ENCODE results near the gene LRRC4B.
"Not testable (repeated sequence)": the region's sequence is repeated elsewhere in the genome, so short reads cannot be mapped to it uniquely, and the experiment has no call there.

The LRRC4B gene, protein sequence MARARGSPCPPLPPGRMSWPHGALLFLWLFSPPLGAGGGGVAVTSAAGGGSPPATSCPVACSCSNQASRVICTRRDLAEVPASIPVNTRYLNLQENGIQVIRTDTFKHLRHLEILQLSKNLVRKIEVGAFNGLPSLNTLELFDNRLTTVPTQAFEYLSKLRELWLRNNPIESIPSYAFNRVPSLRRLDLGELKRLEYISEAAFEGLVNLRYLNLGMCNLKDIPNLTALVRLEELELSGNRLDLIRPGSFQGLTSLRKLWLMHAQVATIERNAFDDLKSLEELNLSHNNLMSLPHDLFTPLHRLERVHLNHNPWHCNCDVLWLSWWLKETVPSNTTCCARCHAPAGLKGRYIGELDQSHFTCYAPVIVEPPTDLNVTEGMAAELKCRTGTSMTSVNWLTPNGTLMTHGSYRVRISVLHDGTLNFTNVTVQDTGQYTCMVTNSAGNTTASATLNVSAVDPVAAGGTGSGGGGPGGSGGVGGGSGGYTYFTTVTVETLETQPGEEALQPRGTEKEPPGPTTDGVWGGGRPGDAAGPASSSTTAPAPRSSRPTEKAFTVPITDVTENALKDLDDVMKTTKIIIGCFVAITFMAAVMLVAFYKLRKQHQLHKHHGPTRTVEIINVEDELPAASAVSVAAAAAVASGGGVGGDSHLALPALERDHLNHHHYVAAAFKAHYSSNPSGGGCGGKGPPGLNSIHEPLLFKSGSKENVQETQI

DNA sequence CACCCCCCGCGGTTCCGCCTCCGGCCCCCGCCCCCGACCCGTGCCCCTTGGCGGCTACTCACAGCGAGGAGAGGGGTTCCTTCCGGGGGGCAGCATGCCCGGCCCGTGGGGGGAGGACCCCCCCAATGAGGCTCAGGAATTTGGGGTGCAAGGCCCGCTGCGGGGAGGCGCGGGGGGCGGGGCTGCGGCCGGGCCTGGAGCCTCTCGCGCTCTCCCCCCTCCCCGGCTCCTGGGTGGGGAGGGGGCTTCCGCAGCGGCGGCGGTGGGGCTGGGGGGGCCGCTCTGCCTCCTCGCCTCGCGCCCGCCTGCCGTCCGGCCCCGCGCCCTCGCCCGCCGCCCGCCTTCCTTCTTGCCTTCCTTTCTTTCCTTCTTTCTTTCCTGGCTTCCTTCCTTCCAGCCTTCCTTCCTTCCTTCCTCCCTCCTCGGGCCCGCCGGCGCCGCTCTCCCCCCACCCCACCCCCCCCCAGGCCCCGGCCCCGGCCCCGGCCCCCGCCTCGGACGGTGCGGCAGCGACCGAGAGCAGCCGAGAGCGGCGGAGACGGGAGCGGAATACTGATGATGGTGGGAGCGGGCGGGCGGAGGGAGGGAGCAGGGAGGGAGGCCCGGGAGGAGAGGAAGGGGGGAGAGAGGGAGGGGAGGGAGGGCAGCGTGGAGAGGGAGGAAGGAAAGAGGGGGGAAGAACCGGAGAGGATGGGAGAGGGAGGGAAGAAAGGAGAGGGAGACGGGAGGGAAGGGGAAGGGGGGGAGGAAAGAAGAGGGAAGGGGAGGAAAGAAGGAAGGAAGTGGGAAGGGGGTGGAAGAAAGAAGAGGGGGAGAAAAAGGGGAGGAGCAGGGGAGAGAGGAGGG is at the start of gene LRRC4B:
Gene LRRC4B (minus strand): TSS at position 554 of the 846 bp plus-strand sequence. CDS start 19,597 bp downstream, outside the sequence.
- no peak within 1 kb of the TSS; a peak in 1 of 20 replicates for H3K4me3 ChIP-seq
- H3K27me3 ChIP-seq: peaks cover 50 to 67% (median 64%) of the 10 kb centered on the region in 11 experiments
- H3K36me3 ChIP-seq: no peaks in the 10 kb centered on the region
- peak within 1 kb of the TSS in 5 of 11 experiments; percentile 7 to 59 (median 41); a peak in 6 of 22 replicates for H3K4me2 ChIP-seq
- TF ChIP-seq Cebpa-rat (IDR thresholded peaks at IDR 0.05): no peak
- no peak within 1 kb of the TSS for H3K27ac ChIP-seq
- no peaks in the 10 kb centered on the region for H3K9me3 ChIP-seq (replicated peaks in 1 of 11)
- peaks cover 6 to 17% (median 14%) of the 10 kb centered on the region in 10 experiments; a peak in 13 of 20 replicates for H3K4me1 ChIP-seq
- no peak within 1 kb of the TSS for H3K9ac ChIP-seq
- peaks cover 0 to 21% (median 0%) of the 10 kb centered on the region in 11 experiments; a peak in 6 of 22 replicates for H4K20me1 ChIP-seq

DNA sequence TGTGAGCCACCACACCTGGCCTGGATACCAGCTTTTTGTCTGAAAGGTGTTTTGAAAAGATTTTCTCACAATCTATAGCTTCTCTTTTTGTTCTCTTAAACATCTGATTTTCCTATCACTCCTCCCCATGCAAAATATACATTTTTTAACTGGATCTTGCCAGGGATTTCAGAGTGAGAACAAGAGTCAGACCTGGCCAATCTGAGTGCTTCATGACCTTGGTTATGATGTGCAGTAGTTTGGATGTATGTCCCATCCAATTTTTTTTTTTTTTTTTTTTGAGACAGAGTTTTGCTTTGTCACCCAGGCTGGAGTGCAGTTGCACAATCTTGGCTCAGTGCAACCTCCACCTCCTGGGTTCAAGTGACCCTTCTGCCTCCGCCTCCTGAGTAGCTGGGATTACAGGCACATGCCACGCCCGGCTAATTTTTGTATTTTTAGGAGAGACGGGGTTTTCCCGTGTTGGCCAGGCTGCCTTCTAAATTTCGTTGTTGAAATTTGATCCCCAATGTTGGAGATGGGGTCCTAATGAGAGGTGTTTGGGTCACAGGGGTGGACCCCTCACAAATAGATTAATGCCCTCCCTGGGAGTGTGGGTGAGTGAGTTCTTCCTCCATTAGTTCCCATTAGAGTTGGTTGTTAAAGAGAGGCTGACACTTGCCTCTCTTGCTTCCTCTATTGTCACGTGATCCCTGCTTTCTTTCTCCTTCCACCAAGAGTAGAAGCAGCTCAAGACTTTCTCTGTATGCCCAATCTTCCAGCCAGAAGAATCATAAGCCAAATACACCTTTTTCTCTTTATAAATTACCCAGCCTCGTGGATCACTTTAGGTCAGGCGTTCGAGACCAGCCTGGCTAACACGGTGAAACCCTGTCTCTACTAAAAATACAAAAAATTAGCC is 44.5 kb upstream of the LRRC4B start:
- not testable (repeated sequence) for H3K9ac ChIP-seq; H3K9me3 ChIP-seq (replicated peaks in 1 of 11); H3K36me3 ChIP-seq; H3K27me3 ChIP-seq; H3K4me3 ChIP-seq; H3K27ac ChIP-seq; H4K20me1 ChIP-seq
- Histone ChIP-seq H3K4me2 (peak overlapping the region in 1 of 11 experiments; percentile 7; a peak in 2 of 22 replicates), H3K4me1 (peaks cover 0 to 10% (median 0%) of the 10 kb centered on the region in 10 experiments; a peak in 3 of 20 replicates)

DNA sequence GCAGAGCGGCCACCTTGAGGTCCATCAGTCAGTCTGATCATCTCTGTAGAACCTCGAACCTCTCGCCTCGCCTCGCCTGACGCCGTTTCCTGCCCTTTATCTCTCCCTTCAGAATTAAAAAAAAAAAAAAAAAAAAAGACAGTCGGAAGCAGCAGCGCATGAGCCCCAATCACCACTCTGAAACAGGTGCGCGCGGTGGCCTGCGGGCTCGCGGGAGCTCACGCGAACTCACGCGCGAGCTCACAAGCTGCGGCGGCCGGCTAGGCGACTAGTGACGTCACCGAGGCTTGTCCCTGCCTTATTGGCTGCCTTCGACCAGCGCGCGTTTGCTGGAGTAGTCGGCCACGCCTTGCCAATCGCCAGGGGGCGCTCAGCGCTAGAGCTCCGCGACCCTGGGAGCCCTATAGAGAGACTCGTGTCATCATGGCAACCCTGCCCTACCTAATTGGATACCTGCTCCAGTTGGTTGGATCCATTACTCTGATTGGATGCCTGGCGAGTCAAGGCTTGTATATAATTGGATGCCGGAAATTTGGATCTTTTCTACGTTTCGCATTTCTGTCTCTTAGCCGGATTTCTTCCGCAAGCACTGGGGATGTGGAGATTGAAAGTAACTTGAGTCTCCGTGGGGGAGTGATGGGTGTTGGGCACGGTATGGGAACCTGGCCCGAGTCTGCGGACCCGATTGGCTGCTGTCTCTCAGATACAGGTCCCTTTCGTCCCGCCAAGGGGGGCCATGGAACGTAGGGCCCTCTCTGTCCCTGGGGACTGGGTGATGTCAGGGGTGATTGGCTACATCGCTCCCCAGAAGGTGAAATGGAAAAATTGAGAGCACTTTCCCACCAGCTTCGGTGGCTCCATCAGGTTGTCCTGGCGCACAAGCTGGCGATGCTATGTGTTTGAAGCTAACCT is 39.9 kb upstream of the LRRC4B start:
- H4K20me1 ChIP-seq: no peaks in the 10 kb centered on the region
- H3K36me3 ChIP-seq: no peaks in the 10 kb centered on the region
- no peak overlapping the region for H3K9ac ChIP-seq
- H3K4me3 ChIP-seq: no peak overlapping the region
- H3K9me3 ChIP-seq (replicated peaks in 1 of 11): peaks cover 0 to 7% (median 0%) of the 10 kb centered on the region in 11 experiments; a peak in 2 of 22 replicates
- no peaks in the 10 kb centered on the region for H3K27me3 ChIP-seq
- no peak for TF ChIP-seq Cebpa-rat (IDR thresholded peaks at IDR 0.05)
- no peak overlapping the region for H3K4me2 ChIP-seq
- peaks cover 0 to 8% (median 0%) of the 10 kb centered on the region in 10 experiments; a peak in 3 of 20 replicates for H3K4me1 ChIP-seq
- H3K27ac ChIP-seq: no peak overlapping the region

DNA sequence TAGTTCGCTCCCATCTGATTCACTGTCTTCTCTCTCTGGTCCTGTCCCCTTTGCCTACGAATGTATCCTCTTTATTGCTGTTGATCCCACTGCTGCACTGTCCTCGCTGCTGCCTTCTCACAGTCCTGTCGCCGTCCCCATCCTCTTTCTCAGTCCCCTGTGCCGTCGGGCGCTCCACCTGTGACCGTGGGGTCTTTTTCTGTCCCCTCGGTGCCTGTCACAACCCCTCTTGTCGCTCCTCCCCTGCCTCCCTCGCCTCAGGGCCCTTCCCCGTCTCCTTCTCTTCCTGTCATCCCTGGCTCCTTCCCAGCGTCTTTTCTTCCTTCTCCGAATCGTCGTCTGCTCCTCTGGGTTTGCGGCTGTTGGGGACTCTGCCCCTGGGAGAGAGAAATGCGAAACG is 39.2 kb upstream of the LRRC4B start:
- H3K4me2 ChIP-seq: no peak overlapping the region
- TF ChIP-seq Cebpa-rat (IDR thresholded peaks at IDR 0.05): no peak
- no peak overlapping the region for H3K4me3 ChIP-seq
- H3K27me3 ChIP-seq: no peaks in the 10 kb centered on the region
- H3K9ac ChIP-seq: no peak overlapping the region
- H3K9me3 ChIP-seq (replicated peaks in 1 of 11): peaks cover 0 to 7% (median 0%) of the 10 kb centered on the region in 11 experiments; a peak in 2 of 22 replicates
- H3K27ac ChIP-seq: no peak overlapping the region
- H4K20me1 ChIP-seq: no peaks in the 10 kb centered on the region
- peaks cover 0 to 3% (median 0%) of the 10 kb centered on the region in 10 experiments; a peak in 1 of 20 replicates for H3K4me1 ChIP-seq
- H3K36me3 ChIP-seq: no peaks in the 10 kb centered on the region

DNA sequence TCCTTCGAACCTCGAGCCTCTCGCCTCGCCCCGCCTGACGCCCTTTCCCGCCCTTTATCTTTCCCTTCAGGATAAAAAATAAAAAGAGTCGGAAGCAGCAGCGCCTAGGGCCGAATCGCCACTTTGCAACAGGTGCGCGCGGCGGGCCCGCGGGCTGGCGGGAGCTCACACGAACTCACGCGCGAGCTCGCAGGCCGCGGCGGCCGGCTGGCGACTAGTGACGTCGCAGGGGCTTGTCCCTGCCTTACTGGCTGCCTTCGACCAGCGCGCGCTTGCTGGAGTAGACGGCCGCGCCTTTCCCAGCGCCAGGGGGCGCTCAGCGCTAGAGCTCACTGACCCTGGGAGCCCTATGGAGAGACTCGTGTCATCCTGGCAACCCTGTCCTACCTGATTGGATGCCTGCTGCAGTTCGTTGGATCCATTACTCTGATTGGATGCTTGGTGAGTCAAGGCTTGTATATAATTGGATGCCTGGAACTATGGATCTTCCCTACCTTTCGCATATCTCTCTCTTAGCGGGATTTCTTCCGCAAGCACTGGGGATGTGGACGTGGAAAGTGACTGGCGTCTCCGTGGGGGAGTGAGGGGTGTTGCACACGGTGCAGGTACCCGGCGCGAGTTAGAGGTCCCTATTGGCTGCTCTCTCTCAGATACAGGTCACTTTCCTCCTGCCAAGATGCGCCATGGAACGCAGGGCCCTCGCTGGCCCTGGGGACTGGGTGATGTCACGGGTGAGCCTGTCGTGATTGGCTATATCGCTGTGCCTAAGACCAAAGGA is 38.0 kb upstream of the LRRC4B start:
- not testable (repeated sequence) for H3K27me3 ChIP-seq; H3K27ac ChIP-seq; H4K20me1 ChIP-seq; H3K36me3 ChIP-seq; H3K9me3 ChIP-seq (replicated peaks in 1 of 11); H3K4me3 ChIP-seq; H3K4me1 ChIP-seq; H3K9ac ChIP-seq; H3K4me2 ChIP-seq

DNA sequence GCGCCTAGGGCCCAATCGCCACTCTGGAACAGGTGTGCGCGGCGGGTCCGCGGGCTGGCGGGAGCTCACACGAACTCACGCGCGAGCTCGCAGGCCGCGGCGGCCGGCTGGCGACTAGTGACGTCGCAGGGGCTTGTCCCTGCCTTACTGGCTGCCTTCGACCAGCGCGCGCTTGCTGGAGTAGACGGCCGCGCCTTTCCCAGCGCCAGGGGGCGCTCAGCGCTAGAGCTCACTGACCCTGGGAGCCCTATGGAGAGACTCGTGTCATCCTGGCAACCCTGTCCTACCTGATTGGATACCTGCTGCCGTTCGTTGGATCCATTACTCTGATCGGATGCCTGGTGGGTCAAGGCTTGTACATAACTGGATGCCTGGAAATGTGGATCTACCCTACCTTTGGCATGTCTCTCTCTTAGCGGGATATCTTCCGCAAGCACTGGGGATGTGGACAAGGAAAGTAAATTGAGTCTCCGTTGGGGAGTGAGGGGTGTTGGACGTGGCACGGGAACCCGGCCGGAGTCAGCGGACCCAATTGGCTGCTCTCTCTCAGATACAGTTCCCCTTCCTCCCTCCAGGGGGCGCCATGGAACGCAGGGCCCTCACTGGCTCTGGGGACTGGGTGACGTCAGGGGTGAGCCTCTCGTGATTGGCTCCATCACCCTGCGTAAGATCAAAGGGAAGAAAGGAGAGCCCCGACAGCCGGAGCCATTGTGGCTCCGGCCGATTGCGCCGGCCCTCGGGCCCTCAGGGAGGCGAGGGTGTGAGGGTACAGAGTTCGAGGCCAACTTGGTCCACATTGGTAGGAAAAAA is 36.2 kb upstream of the LRRC4B start:
- not testable (repeated sequence) for H3K36me3 ChIP-seq; H3K27ac ChIP-seq; H3K9me3 ChIP-seq (replicated peaks in 1 of 11); H4K20me1 ChIP-seq; H3K4me2 ChIP-seq; H3K27me3 ChIP-seq; H3K4me3 ChIP-seq; H3K4me1 ChIP-seq; H3K9ac ChIP-seq

DNA sequence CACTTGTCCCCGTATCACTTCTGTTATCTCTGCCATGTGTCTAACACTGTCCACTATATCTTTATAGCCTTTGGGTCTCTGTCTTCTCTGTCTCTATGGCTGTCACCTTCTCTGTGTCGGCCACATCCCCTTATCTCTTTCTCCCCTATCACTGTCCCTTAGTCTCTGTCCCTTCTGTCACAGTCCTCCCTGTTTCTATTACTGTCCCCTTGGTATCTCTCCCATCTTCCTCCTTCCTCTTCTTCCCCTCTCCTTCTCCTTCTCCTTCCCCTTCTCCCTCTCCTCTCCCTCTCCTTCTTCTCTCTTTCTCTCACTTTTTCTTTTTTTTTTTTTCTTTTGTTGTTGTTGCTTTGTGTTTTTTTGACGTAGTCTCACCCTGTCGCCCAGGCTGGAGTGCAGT is 34.7 kb upstream of the LRRC4B start:
- no peaks in the 10 kb centered on the region for H3K27me3 ChIP-seq
- H3K4me2 ChIP-seq: no peak overlapping the region
- no peak overlapping the region for H3K9ac ChIP-seq
- no peaks in the 10 kb centered on the region for H4K20me1 ChIP-seq
- H3K9me3 ChIP-seq (replicated peaks in 1 of 11): peaks cover 0 to 7% (median 0%) of the 10 kb centered on the region in 11 experiments; a peak in 2 of 22 replicates
- H3K27ac ChIP-seq: no peak overlapping the region
- no peaks in the 10 kb centered on the region for H3K36me3 ChIP-seq
- no peak for TF ChIP-seq Cebpa-rat (IDR thresholded peaks at IDR 0.05)
- H3K4me3 ChIP-seq: no peak overlapping the region
- no peaks in the 10 kb centered on the region for H3K4me1 ChIP-seq
